ENCODE data around the gene ZNF398.

ZNF398 gene

DNA sequence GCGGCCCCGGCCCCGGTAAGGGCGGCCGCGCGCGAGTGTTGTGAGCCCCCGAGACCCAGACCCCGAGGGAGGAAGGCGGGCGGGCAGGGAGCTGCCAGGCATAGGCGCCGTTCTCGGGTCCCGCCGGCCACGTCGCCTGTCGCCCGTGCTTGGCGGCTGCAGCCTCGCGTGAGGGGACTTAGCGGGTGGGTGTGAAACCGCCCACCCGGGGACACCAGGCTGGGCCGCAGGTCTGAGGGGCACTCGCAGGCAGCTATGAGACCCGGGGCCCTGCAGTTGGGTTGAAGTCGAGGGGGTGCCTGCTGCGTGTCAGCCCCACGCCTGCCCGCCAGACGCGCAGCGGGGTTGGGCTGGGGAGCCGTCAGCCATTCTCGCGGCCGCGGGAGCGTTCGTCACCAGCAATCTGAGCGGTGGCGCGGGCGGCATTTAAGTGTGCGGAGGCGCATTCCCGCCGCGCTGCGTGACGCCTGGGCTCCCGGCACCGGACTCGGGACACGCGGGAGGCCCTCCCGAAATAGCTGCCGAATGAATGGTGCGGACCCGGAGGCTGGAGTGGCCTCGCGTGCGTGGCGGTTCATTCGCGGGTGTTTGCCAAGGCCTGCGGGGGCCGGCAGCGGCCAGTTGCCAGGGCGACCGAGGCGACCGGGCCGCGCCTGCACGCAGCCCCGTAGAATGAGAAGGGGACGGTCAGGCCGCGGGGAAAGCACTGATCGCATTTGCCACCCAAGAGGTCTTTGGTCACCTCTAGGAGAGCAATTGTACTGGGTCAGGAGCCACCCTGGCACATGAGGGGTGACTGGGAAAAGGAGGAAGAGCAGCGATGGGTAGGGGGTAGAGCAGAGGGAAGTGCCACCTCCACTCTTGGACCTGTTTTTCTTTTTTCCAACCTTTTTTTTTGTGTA, 750 bp downstream of the ZNF398 start:
- DNase-seq (ENCODE audit: low read depth in 2 of 2), result peak in 1 of 2 donors; percentile 39

GRCh38 chr7:149150981-149151380, 3.7 kb downstream of the ZNF398 start:
- no peak for DNase-seq (ENCODE audit: low read depth in 2 of 2)

DNA sequence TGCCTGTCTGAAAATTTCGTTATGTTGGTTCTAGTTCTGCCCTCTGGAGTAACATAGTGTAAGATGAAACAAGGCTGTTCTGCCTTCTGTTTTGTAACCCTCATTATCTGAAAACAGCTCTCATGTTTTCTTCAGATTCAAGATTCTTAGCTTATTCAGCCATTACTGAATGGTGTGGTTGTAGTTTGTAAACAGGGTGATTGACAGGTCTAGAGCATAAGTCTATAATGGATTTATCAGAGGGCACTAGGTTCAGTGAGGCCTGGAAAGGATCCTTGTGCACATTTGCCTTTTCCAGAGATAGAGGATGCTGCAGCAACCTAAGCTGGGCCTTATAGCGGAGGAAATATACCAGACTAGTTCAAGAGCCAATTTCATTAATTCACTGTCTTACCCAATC, 6.1 kb downstream of the ZNF398 start:
- no peak for DNase-seq (ENCODE audit: low read depth in 2 of 2)

DNA sequence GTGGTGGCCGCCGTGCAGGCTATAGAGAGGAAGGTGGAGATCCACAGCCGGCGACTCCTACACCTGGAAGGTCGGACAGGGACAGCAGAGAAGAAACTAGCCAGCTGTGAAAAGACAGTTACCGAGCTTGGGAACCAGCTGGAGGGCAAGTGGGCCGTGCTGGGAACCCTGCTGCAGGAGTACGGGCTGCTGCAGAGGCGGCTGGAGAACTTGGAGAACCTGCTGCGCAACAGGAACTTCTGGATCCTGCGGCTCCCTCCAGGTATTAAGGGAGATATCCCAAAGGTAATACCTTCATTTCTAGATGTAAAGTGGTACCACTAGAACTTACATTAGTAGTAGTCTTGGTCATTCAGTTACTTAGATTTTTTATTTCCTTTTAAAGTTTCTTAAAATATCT, 6.8 kb downstream of the ZNF398 start:
- no peak for DNase-seq (ENCODE audit: low read depth in 2 of 2)

GRCh38 chr7:149156898-149157297, 9.6 kb downstream of the ZNF398 start:
- DNase-seq (ENCODE audit: low read depth in 2 of 2), result no peak

- no peak for DNase-seq (ENCODE audit: low read depth in 2 of 2)
Observed at GRCh38 chr7:149161241-149161848, 14.1 kb downstream of the ZNF398 start.

DNA sequence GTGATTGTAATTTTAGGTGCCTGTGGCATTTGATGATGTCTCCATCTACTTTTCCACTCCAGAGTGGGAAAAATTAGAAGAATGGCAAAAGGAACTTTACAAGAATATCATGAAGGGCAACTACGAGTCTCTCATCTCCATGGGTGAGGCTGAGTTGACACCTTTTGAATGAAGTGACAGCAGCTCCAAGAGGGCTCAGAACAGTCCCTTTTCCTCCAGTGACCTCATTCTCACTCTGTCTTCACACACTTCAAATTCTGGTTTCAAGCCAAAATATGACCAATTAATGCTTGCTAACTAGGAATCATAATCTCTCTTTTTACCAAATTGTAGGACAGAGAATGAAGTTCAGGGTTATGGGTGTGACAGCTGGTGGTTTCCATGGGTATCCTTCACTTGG, 18.9 kb downstream of the ZNF398 start:
- DNase-seq (ENCODE audit: low read depth in 2 of 2), result no peak

- DNase-seq (ENCODE audit: low read depth in 2 of 2), result no peak
Observed at GRCh38 chr7:149166630-149167352, 19.5 kb downstream of the ZNF398 start.

- no peak for DNase-seq (ENCODE audit: low read depth in 2 of 2)
Observed at GRCh38 chr7:149171892-149172533, 24.8 kb downstream of the ZNF398 start.

DNA sequence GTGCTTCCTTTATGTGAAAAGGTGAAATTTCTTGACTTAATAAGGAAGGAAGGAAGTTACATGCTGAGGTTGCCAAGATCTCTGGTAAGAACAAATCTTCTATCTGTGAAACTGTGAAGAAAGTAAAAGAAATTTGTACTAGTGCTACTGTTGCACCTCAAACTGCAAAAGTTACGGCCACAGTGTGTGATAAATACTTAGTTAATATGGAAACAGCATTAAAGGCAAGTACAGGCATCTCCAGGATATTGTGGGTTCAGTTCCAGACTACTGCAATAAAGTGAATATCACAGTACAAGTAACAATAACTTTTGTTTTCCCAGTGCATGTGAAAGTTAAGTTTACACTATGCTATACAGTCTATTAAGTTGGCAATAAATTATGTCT, 25.3 kb downstream of the ZNF398 start:
- DNase-seq (ENCODE audit: low read depth in 2 of 2), result no peak

DNA sequence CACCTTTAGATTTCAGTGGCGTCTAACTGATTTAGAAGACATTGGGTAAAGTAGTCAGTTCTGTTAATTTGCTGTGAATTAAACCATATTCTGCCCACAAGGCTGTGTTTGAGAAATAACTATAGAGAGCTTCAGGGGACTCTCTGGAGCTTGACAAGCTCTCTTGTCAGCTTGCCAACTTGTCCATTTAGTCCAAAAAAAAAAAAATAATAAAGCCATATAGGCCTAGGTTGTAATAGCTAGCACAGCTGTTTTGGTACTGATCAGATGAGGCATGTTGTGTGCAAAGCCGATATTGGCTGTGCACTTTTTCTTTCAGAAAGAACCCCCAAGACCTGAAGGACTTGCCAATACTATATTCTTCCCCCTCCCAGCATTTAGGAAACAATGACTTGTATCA, 27.9 kb downstream of the ZNF398 start:
- DNase-seq (ENCODE audit: low read depth in 2 of 2), result no peak

DNA sequence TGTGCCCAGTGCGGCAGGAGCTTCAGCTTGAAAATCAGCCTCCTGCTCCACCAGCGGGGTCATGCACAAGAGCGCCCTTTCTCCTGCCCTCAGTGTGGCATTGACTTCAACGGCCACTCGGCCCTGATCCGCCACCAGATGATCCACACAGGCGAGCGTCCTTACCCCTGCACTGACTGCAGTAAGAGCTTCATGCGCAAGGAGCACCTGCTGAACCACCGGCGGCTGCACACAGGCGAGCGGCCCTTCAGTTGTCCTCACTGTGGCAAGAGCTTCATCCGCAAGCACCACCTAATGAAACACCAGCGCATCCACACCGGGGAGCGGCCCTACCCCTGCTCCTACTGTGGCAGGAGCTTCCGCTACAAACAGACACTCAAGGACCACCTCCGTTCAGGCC, 32.0 kb downstream of the ZNF398 start:
- DNase-seq (ENCODE audit: low read depth in 2 of 2), result no peak

DNA sequence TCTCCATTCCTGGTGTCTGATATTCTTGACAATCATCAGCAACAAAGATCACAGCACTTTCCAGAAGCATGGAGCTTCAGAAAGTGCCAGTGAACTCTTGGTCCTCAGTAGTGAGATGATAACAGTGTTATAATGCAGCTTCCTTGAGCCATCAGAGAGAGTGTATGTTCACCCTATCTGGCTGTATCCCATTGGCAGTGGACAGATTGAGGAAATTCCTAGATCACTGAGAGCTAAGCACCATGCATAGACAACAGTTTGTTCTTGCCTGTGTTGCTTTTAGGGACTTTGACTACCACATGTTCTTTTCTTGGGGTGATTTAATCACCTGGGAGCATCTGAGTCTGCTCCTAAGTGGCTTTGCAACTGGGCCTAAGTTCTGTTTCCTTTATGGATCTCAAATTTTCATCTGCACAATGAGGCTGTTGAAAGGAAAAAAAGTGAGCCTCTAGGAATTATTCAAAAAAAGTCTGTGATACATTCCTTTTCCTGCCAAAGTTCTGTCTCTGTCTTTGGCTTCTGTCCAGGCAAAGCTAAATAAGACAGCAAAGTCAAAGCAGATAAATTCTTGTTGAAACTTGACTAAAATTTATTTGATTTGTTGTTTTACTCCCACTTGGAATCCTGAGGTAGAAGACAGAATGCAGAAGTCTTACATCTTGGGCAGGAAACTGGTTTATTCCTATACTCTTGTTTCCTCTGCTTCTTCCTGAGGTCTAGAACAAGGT, 33.6 kb downstream of the ZNF398 start:
- DNase-seq (ENCODE audit: low read depth in 2 of 2), result no peak

GRCh38 chr7:149181450-149181790, 34.2 kb downstream of the ZNF398 start:
- DNase-seq (ENCODE audit: low read depth in 2 of 2), result no peak

DNA sequence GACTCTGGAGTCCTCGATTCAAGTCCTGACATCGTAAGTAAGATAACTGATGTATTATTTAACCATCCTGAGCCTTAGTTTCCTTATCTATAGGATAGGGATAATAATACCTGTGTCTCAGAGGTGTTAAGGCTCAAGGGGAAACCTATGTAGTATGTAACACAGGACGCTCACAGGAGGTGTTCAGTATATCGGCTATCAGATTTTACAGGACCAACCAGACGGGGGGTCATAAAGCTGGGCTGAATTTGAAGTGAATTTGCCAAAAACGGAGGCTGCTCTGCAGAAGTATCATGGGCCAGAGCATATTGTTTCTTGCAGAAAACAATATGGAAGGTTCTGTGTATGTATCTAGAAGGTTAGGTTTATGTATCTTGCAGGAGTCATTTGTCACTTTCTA, 37.0 kb downstream of the ZNF398 start:
- DNase-seq (ENCODE audit: low read depth in 2 of 2), result no peak

DNA sequence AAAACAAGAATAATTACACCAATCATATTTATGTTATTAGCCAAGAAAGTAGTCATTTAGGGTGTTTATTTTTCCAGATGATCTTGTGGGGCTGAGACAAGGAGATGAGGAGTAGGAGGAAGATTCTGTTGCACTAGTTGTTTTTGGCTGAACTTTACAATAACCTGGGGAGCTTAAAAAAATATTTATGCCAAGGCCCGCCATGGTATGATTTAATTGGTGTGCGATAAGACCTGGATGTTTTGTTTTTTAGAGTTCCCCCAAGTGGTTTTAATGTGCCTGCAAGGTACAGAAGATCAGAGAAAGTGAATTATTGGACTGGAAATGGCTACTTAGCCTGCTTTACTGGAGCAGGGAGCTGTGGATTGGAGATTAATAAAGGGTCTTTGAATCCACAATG, 41.0 kb downstream of the ZNF398 start:
- DNase-seq (ENCODE audit: low read depth in 2 of 2), result no peak

GRCh38 chr7:149188637-149189259, 41.5 kb downstream of the ZNF398 start:
- no peak for DNase-seq (ENCODE audit: low read depth in 2 of 2)

- DNase-seq (ENCODE audit: low read depth in 2 of 2), result no peak
Observed at GRCh38 chr7:149191851-149192250, 44.6 kb downstream of the ZNF398 start.

GRCh38 chr7:149194799-149195179, 47.5 kb downstream of the ZNF398 start:
- DNase-seq (ENCODE audit: low read depth in 2 of 2), result no peak

GRCh38 chr7:149195180-149196150, 48.2 kb downstream of the ZNF398 start, which contains the start of gene ZNF282:
Gene ZNF282, plus strand, starts transcription at chr7:149195546. Its CDS starts 44 bp downstream, at chr7:149195590.
- peak; percentile 77 to 79 for DNase-seq (ENCODE audit: low read depth in 2 of 2)
